Stimulated activated CD8-positive, alpha-beta memory T cell treated with anti-CD3 and anti-CD28 coated beads, Interleukin-7, amount 100 ng/mL, for 48 hours (primary cell): ENCODE measurements around the gene ERCC8.
"Not testable (repeated sequence)": the region's sequence is repeated elsewhere in the genome, so short reads cannot be mapped to it uniquely, and the experiment has no call there.

Experiments used
- DNase-seq, 2 donors: peaks; one replicate each; pipeline ENCODE4 v3.0.0-alpha.2; 2020; ENCODE audit warnings: low read depth in 1 of 2; ENCODE audit errors: extremely low read depth in 1 of 2

ERCC8 gene

GRCh38 chr5:60918466-60918865 is 26.4 kb downstream of the ERCC8 start:
- no peak for DNase-seq

- no peak for DNase-seq
Observed at GRCh38 chr5:60916646-60917045, 28.2 kb downstream of the ERCC8 start.

GRCh38 chr5:60903356-60903755 is 41.5 kb downstream of the ERCC8 start:
- DNase-seq, result no peak

GRCh38 chr5:60896991-60897390 is 47.9 kb downstream of the ERCC8 start:
- no peak for DNase-seq

GRCh38 chr5:60893521-60893920 is 51.3 kb downstream of the ERCC8 start:
- no peak for DNase-seq

DNA sequence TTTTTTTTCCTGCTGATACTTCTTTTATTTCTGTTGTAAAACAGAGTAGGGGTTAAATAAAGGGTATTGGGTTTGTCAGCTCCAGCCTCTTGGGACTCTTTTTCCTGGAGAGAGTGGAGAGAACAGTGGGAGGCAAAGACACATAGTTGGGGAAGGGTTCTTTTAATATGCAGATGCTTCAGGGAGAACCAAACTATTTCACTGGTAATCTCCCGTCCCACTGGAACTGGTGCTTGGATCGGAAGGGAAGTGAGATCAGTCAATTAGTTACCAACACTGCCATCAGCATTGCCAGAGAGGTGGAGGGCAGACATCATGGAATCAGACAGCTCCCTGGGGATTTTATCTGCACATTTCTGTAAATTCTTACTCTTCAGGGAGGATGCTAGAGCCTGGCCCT is 53.2 kb downstream of the ERCC8 start:
- no peak for DNase-seq

GRCh38 chr5:60888359-60889061 is 56.4 kb downstream of the ERCC8 start:
- DNase-seq, result no peak

GRCh38 chr5:60887746-60888145 is 57.1 kb downstream of the ERCC8 start:
- DNase-seq, result no peak

DNA sequence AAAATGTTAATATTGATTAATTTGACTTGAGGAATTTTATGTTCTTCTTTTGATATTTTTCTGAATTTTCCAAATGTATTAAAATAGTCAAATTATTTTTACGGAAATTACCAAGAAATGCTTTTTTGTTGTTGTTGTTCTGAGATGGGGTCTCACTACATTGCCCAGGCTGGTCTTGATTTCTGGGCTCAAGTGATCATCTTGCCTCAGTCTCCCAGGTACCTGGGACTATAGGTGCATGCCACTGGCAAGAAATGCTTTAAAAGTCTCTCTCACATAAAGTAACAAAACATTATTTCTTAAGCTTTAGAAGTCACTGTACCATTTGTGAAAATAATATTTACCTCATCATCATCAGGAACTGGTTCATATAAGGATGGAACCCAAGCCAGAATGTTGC is 57.8 kb downstream of the ERCC8 start:
- no peak for DNase-seq

GRCh38 chr5:60886158-60886557 is 58.7 kb downstream of the ERCC8 start:
- no peak for DNase-seq

- DNase-seq, result no peak
Observed at GRCh38 chr5:60883229-60883628, 61.6 kb downstream of the ERCC8 start.

DNA sequence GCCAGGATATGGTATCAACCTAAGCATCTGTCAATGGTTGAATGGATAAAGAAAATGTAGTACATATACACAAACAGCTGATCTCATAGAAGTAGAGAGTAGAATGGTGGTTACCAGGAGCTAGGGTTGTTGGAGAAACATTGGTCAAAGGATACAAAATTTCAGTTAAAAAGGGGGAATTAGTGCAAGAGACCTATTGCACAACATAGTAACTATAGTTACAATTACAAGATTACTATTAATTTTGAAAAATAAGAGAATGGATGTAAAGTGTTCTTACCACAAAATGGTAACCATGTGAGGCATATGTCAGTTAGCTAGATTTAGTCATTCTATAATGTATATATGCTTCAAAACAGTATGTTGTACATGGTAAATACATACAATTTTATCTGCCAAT is 72.0 kb downstream of the ERCC8 start:
- DNase-seq, result no peak

DNA sequence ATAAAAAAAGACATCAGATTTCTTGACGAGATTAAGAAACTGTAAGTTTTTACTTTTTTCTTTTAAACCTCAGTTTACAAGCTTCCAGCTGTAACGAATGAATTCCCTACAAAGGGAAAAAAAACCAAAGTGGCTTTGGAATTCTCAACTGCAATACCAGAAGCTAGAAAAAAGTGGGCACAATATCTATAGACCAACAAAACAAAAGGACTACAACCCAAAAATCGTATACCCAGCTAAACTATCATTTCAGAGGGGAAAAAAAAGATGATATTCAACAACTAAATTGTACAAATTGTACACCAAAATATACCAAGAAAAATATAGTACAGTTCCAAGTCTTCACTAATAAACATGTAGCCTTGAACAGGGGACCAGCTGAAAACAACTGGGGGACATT is 74.0 kb downstream of the ERCC8 start:
- no peak for DNase-seq

- DNase-seq, result not testable (repeated sequence)
Observed at GRCh38 chr5:60860572-60860971, 84.3 kb downstream of the ERCC8 start.

GRCh38 chr5:60856066-60856465 is 88.8 kb downstream of the ERCC8 start:
- DNase-seq, result no peak

- DNase-seq, result no peak
Observed at GRCh38 chr5:60852940-60853339, 91.9 kb downstream of the ERCC8 start.

GRCh38 chr5:60852317-60852716 is 92.6 kb downstream of the ERCC8 start:
- no peak for DNase-seq

GRCh38 chr5:60851626-60852025 is 93.2 kb downstream of the ERCC8 start:
- no peak for DNase-seq

DNA sequence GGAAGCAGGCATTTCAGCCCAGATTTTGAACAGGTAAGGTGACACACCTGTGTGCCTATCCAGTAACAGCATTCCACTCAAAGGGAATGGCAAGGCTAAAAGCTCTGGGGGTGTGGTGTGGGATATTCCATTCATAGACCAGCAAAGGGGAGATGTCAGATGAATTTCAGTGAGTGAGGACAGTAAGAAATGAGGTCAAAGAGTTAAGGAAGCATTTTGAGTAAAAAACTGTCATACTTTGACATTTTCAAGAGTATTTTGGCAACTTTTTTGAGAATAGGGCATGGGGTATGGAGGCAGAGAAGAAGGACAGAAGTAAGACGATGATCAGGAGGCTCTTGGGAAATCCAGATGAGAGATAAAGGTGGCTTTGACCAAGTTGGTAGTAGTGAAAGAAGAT is 98.6 kb downstream of the ERCC8 start:
- DNase-seq, result no peak

- DNase-seq, result peak; percentile 29 to 38
Observed at GRCh38 chr5:60843936-60844905, 100.6 kb downstream of the ERCC8 start, which contains the start of gene ELOVL7. ELOVL7 (minus strand) TSS chr5:60844269; CDS start chr5:60787397, 56,872 bp downstream.

DNA sequence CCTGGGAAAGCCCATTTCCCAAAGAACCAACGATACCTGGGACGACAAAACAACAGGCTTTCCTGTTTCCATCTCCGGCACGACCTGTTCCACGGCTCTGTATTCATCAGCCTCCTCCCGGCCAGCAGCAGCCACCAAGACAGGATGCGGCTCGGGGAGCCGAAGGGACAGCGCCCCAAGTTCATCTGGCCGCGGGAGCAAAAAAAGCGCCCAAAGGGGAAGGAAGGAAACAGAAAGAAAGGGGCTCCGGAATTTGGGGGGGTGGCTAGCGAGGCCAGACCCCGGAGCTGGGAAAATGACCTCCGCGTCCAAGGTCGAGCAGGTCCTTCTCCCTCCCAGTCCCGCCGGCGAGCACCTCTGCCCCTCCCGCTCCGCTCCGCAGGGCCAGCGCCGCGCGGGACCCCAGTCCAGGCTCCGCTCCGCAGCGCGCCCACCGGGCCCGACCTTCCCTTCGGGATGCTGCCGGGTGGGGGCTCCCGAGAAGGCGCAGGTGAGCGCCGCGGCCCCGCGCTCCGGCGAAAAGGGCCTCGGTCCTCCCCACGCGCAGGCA is 101.4 kb downstream of the ERCC8 start:
- DNase-seq, result no peak
